Endothelial cell of umbilical vein (primary cell): ENCODE data around the gene PCDHA4. TPM values are rescaled to one million over a fixed set of nuclear protein-coding genes. Genes with fewer than 3 reads are reported as not detected.

Source experiments
- BruUV-seq: library from RNA; stranded (reverse); fragments of 400-500 nt; replicated peaks from 2 replicates; lab custom pipeline; 2021; lab: Mats Ljungman, UMichigan
- CTCF ChIA-PET: fragments of 300-600, 350-600 bp; sonication (Branson Sonifier 250); formaldehyde crosslinking; loops from one replicate; lab custom pipeline; 2021; ENCODE audit warnings: antibody characterized with exemption, inconsistent platforms; lab: Charles Lee
- POLR2A ChIA-PET: fragments of 300-600, 350-600 bp; sonication (Branson Sonifier 250); formaldehyde crosslinking; loops from one replicate; lab custom pipeline; 2021; ENCODE audit warnings: antibody characterized with exemption, inconsistent platforms; lab: Charles Lee
- DNase-seq: peaks from one replicate; pipeline ENCODE4 v3.0.0-alpha.2; 2011; ENCODE audit warnings: low read depth, low spot score
- FAIRE-seq: peaks from 2 replicates; lab custom pipeline; 2011; peaks lifted over from hg19 to GRCh38; lab: Jason Lieb, UNC
- H2AFZ ChIP-seq: 2 replicates; pipeline ENCODE4 v1.6.0; 2012; ENCODE audit warnings: low read depth, low read length, control low read depth, inconsistent platforms
- H3K27ac ChIP-seq: 2 replicates; pipeline ENCODE4 v1.5.1; 2011; ENCODE audit warnings: low read depth, mild to moderate bottlenecking, control low read depth, low read length, moderate library complexity; ENCODE audit not compliant: insufficient read depth
- H3K27me3 ChIP-seq, 2 experiments: 2 replicates each; pipeline versions ENCODE4 v1.6.0 to v1.6.1; 2011; ENCODE audit warnings: low read length in 2 of 2, mixed read lengths in 1 of 2; ENCODE audit not compliant: control insufficient read depth in 2 of 2, insufficient read depth in 2 of 2
- H3K36me3 ChIP-seq, 2 experiments: 2 replicates in 1 of 2; 3 replicates in 1 of 2; pipeline ENCODE4 v1.5.1; 2011; ENCODE audit warnings: low read length in 2 of 2, mild to moderate bottlenecking in 1 of 2, moderate library complexity in 1 of 2; ENCODE audit not compliant: control insufficient read depth in 2 of 2, insufficient read depth in 2 of 2; ENCODE audit errors: extremely low read depth in 1 of 2
- H3K4me1 ChIP-seq: 3 replicates; pipeline ENCODE4 v1.5.1; 2011; ENCODE audit warnings: mild to moderate bottlenecking, low read length; ENCODE audit not compliant: control insufficient read depth, insufficient read depth; ENCODE audit errors: extremely low read depth
- H3K4me2 ChIP-seq: 2 replicates; pipeline ENCODE4 v1.6.1; 2011; ENCODE audit warnings: low read length, control low read depth, mixed read lengths; ENCODE audit not compliant: insufficient read depth
- H3K4me3 ChIP-seq, 3 experiments: fragments of 200-600 bp in 1 of 3; sonication (generic), shearing (Covaris generic) in 1 of 3; replicated peaks in 1 of 3; 2 replicates each; pipeline ENCODE4 v1.5.1; 2011 to 2016; ENCODE audit warnings: control low read depth in 3 of 3, low read length in 3 of 3, mild to moderate bottlenecking in 2 of 3, inconsistent platforms in 1 of 3, low read depth in 1 of 3, moderate library complexity in 1 of 3; ENCODE audit not compliant: insufficient read depth in 1 of 3
- H3K79me2 ChIP-seq: 2 replicates; pipeline ENCODE4 v1.6.0; 2012; ENCODE audit warnings: low read length, inconsistent platforms; ENCODE audit not compliant: control insufficient read depth, insufficient read depth
- H3K9ac ChIP-seq: replicated peaks from 2 replicates; pipeline ENCODE3; 2011; ENCODE audit warnings: low read length, control low read depth; ENCODE audit not compliant: insufficient read depth; ENCODE audit errors: extremely low read depth
- H3K9me1 ChIP-seq: replicated peaks from 3 replicates; pipeline ENCODE4 v1.6.0; 2011; ENCODE audit warnings: mild to moderate bottlenecking, low read length; ENCODE audit not compliant: control insufficient read depth, insufficient read depth; ENCODE audit errors: extremely low read depth
- H3K9me3 ChIP-seq: replicated peaks from 2 replicates; pipeline ENCODE4 v1.5.1; 2012; ENCODE audit warnings: low read length, inconsistent platforms; ENCODE audit not compliant: control insufficient read depth, insufficient read depth
- H4K20me1 ChIP-seq: replicated peaks from 2 replicates; pipeline ENCODE3; 2011; ENCODE audit warnings: mild to moderate bottlenecking, low read length; ENCODE audit not compliant: control insufficient read depth, insufficient read depth; ENCODE audit errors: extremely low read depth
- CTCF ChIP-seq, 2 donors: IDR thresholded peaks; 1 replicate in 1 of 2; 2 replicates in 1 of 2; pipeline ENCODE4 v1.5.1; 2011; ENCODE audit warnings: low read length in 2 of 2, mild to moderate bottlenecking in 2 of 2, moderate library complexity in 2 of 2, control low read depth in 1 of 2, inconsistent platforms in 1 of 2, low read depth in 1 of 2; ENCODE audit not compliant: insufficient read depth in 1 of 2; ENCODE audit errors: extremely low read depth in 1 of 2
- EZH2 ChIP-seq: IDR thresholded peaks from 2 replicates; pipeline ENCODE4 v1.6.1; 2012; ENCODE audit warnings: borderline replicate concordance, low read depth, mild to moderate bottlenecking, moderate library complexity, low read length, inconsistent platforms; ENCODE audit not compliant: severe bottlenecking
- FOS ChIP-seq: IDR thresholded peaks from 2 replicates; pipeline ENCODE4 v1.6.1; 2011; ENCODE audit warnings: mild to moderate bottlenecking, low read length, moderate library complexity, borderline replicate concordance; ENCODE audit not compliant: insufficient read depth
- GATA2 ChIP-seq: IDR thresholded peaks from 2 replicates; pipeline ENCODE4 v1.7.0; 2011; ENCODE audit warnings: low read depth, mild to moderate bottlenecking, moderate library complexity, mixed read lengths, low read length; ENCODE audit not compliant: insufficient read length, insufficient read depth
- JUN ChIP-seq: IDR thresholded peaks from 2 replicates; pipeline ENCODE4 v1.6.1; 2011; ENCODE audit warnings: borderline replicate concordance, low read depth; ENCODE audit not compliant: insufficient read length, insufficient read depth
- MAX ChIP-seq: IDR thresholded peaks from 2 replicates; pipeline ENCODE4 v1.6.1; 2011; ENCODE audit not compliant: insufficient read depth, insufficient read length
- MYC ChIP-seq: IDR thresholded peaks from one replicate; pipeline ENCODE4 v1.6.1; 2011; ENCODE audit warnings: mild to moderate bottlenecking, low read depth, low read length
- POLR2A ChIP-seq: IDR thresholded peaks from 2 replicates; pipeline ENCODE4 v1.6.1; 2012; ENCODE audit warnings: low read depth, mild to moderate bottlenecking, control low read depth, low read length
- POLR2AphosphoS5 ChIP-seq: IDR thresholded peaks from 2 replicates; pipeline ENCODE4 v1.6.1; 2012; ENCODE audit warnings: low read depth, mild to moderate bottlenecking, control low read depth, low read length, moderate library complexity; ENCODE audit not compliant: insufficient read depth
- dilution Hi-C: fragments of 300-500 bp; cut with MboI; formaldehyde crosslinking; loops from one replicate; pipeline ENCODE4 v1.15.0; 2019; ENCODE audit warnings: low sequenced_read_pairs; ENCODE audit not compliant: extremely low pct_ligation_motif_present
- intact Hi-C: fragments of 100-400 bp; cut with micrococcal nuclease; formaldehyde crosslinking; loops from one replicate; pipeline ENCODE4 v1.10.0; 2022
- polyA plus RNA-seq, 4 experiments: library from polyadenylated mRNA; depleted of rRNA in 3 of 4; stranded (reverse) in 3 of 4; unstranded in 1 of 4; fragments of >200 nt; gene quantifications; 2 replicates each; pipeline versions ENCODE4 v1.2.1 to v1.2.3, GENCODE V29; 2011 to 2012; ENCODE audit warnings: missing spikeins in 1 of 4
- total RNA-seq: library from RNA; stranded (reverse); gene quantifications from 2 replicates; pipeline ENCODE4 v1.2.3, GENCODE V29; 2021

PCDHA4 gene
- total and polyA plus RNA-seq, 2 donors (not counting 3 experiments of a cell fraction or from before 2014, with no cell fraction given) = 0.04 to 0.26 TPM

- no peak for DNase-seq
- H3K9ac ChIP-seq = no peak overlapping the region
- no peak overlapping the region for H2AFZ ChIP-seq
- no peaks in the 10 kb centered on the region for H4K20me1 ChIP-seq
- ChIA-PET POLR2A (no interaction called here), CTCF (interaction anchor here (1.7 kb wide), 1 partner anchor 12 kb away, joined by 5 read pairs; no protein-coding TSS in a partner anchor)
- no peak for FAIRE-seq
- TF ChIP-seq POLR2AphosphoS5 (no peak), JUN (no peak), POLR2A (no peak), EZH2 (no peak), MYC (no peak), MAX (no peak), FOS (no peak), GATA2 (no peak), CTCF (IDR thresholded peaks at IDR 0.05; ENCODE audit: extremely low read depth in 1 of 2, insufficient read depth in 1 of 2, low read depth in 1 of 2, low read length in 2 of 2) (no peak)
- no peak overlapping the region for H3K27ac ChIP-seq
- H3K4me1 ChIP-seq = no peaks in the 10 kb centered on the region
- dilution Hi-C loops = no loop called here
- H3K9me3 ChIP-seq = no peaks in the 10 kb centered on the region
- H3K27me3 ChIP-seq = no peaks in the 10 kb centered on the region
- BruUV-seq = no TSS peak
- H3K79me2 ChIP-seq = no peaks in the 10 kb centered on the region
- no peak overlapping the region for H3K4me3 ChIP-seq
- H3K36me3 ChIP-seq = no peaks in the 10 kb centered on the region
- intact Hi-C loops = no loop called here
- H3K9me1 ChIP-seq = no peaks in the 10 kb centered on the region
- no peak overlapping the region for H3K4me2 ChIP-seq
Observed at GRCh38 chr5:140857177-140857986, 50.5 kb downstream of the PCDHA4 start.
